NT2/D1 (cell line): ENCODE measurements around the gene HCN4.

ENCODE experiments used
- YY1 ChIP-seq: IDR thresholded peaks from 2 replicates; pipeline ENCODE4 v1.6.1; 2011; ENCODE audit not compliant: insufficient read length, insufficient read depth
- ZNF274 ChIP-seq: IDR thresholded peaks from 2 replicates; pipeline ENCODE4 v1.6.1; 2011; ENCODE audit warnings: mild to moderate bottlenecking, low read depth, low read length

DNA sequence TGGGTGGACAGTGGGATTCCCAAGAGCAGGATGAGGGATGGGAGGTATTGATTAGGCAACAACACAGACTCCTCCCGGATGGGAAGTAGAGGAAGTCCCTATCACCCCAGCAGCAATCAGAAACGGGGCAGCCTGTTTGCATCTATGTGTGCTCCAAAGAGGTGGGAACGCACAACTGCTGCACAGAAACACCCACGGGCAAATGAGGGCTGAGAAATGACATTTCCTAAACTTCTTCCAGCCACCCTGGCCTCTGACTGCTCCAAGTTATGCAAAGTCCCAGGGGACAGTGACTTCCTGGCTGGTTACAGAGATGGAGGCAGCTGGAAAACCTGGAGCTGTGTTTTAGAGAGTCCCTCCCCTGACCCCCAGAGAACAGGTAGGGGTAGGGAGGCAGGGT is 42.6 kb downstream of the HCN4 start:
- TF ChIP-seq ZNF274 = no peak
- TF ChIP-seq YY1 = no peak
